ENCODE measurements around the gene LRRC37A3.
"Not testable (repeated sequence)": the region's sequence is repeated elsewhere in the genome, so short reads cannot be mapped to it uniquely, and the experiment has no call there.

Gene LRRC37A3

GRCh38 chr17:64919289-64920025 is at the start of gene LRRC37A3:
LRRC37A3 (minus strand) TSS chr17:64919478; CDS start chr17:64897257, 22,221 bp downstream.
- DNase-seq (ENCODE audit: low read depth in 1 of 2, low spot score in 1 of 2) = peak; percentile 84 to 97
- in situ Hi-C loops (cut with HindIII; ENCODE audit: low pct_unique_long_range_greater_than_20kb, low sequenced_read_pairs) = not testable (repeated sequence)

- peak in 1 of 2 experiments; percentile 81 for DNase-seq (ENCODE audit: low read depth in 1 of 2, low spot score in 1 of 2)
- in situ Hi-C loops (cut with HindIII; ENCODE audit: low pct_unique_long_range_greater_than_20kb, low sequenced_read_pairs) = not testable (repeated sequence)
These were observed 46.6 kb upstream of the LRRC37A3 start for GRCh38 chr17:64965873-64966287.

- DNase-seq (ENCODE audit: low read depth in 1 of 2, low spot score in 1 of 2) = peak in 1 of 2 experiments; percentile 36
- in situ Hi-C loops (cut with HindIII; ENCODE audit: low pct_unique_long_range_greater_than_20kb, low sequenced_read_pairs) = not testable (repeated sequence)
These were observed 46.1 kb upstream of the LRRC37A3 start for GRCh38 chr17:64965256-64965872.

GRCh38 chr17:64964796-64965195 is 45.5 kb upstream of the LRRC37A3 start:
- in situ Hi-C loops (cut with HindIII; ENCODE audit: low pct_unique_long_range_greater_than_20kb, low sequenced_read_pairs) = no loop called here
- TF ChIP-seq JUND (IDR thresholded peaks at IDR 0.05; ENCODE audit: low read depth) = no peak
- no peak for DNase-seq (ENCODE audit: low read depth in 1 of 2, low spot score in 1 of 2)

GRCh38 chr17:64963814-64964213 is 44.5 kb upstream of the LRRC37A3 start:
- in situ Hi-C loops (cut with HindIII; ENCODE audit: low pct_unique_long_range_greater_than_20kb, low sequenced_read_pairs) = not testable (repeated sequence)
- DNase-seq (ENCODE audit: low read depth in 1 of 2, low spot score in 1 of 2) = peak in 1 of 2 experiments; percentile 56

- in situ Hi-C loops (cut with HindIII; ENCODE audit: low pct_unique_long_range_greater_than_20kb, low sequenced_read_pairs) = not testable (repeated sequence)
- DNase-seq (ENCODE audit: low read depth in 1 of 2, low spot score in 1 of 2) = peak in 1 of 2 experiments; percentile 84
These were observed 42.5 kb upstream of the LRRC37A3 start for GRCh38 chr17:64961563-64962378.

GRCh38 chr17:64951877-64952276 is 32.6 kb upstream of the LRRC37A3 start:
- no peak for TF ChIP-seq JUND (IDR thresholded peaks at IDR 0.05; ENCODE audit: low read depth)
- DNase-seq (ENCODE audit: low read depth in 1 of 2, low spot score in 1 of 2) = no peak
- in situ Hi-C loops (cut with HindIII; ENCODE audit: low pct_unique_long_range_greater_than_20kb, low sequenced_read_pairs) = no loop called here

- in situ Hi-C loops (cut with HindIII; ENCODE audit: low pct_unique_long_range_greater_than_20kb, low sequenced_read_pairs) = no loop called here
- TF ChIP-seq JUND (IDR thresholded peaks at IDR 0.05; ENCODE audit: low read depth) = no peak
- no peak for DNase-seq (ENCODE audit: low read depth in 1 of 2, low spot score in 1 of 2)
These were observed 31.6 kb upstream of the LRRC37A3 start for GRCh38 chr17:64950871-64951270.

- in situ Hi-C loops (cut with HindIII; ENCODE audit: low pct_unique_long_range_greater_than_20kb, low sequenced_read_pairs) = no loop called here
- no peak for DNase-seq (ENCODE audit: low read depth in 1 of 2, low spot score in 1 of 2)
- TF ChIP-seq JUND (IDR thresholded peaks at IDR 0.05; ENCODE audit: low read depth) = no peak
These were observed 27.9 kb upstream of the LRRC37A3 start for GRCh38 chr17:64947152-64947551.

GRCh38 chr17:64941761-64942160 is 22.5 kb upstream of the LRRC37A3 start:
- DNase-seq (ENCODE audit: low read depth in 1 of 2, low spot score in 1 of 2) = peak; percentile 44 to 75
- in situ Hi-C loops (cut with HindIII; ENCODE audit: low pct_unique_long_range_greater_than_20kb, low sequenced_read_pairs) = no loop called here
- TF ChIP-seq JUND (IDR thresholded peaks at IDR 0.05; ENCODE audit: low read depth) = no peak

- DNase-seq (ENCODE audit: low read depth in 1 of 2, low spot score in 1 of 2) = no peak
- in situ Hi-C loops (cut with HindIII; ENCODE audit: low pct_unique_long_range_greater_than_20kb, low sequenced_read_pairs) = no loop called here
- TF ChIP-seq JUND (IDR thresholded peaks at IDR 0.05; ENCODE audit: low read depth) = no peak
These were observed 21.8 kb upstream of the LRRC37A3 start for GRCh38 chr17:64941045-64941444.

GRCh38 chr17:64940055-64940454 is 20.8 kb upstream of the LRRC37A3 start:
- in situ Hi-C loops (cut with HindIII; ENCODE audit: low pct_unique_long_range_greater_than_20kb, low sequenced_read_pairs) = no loop called here
- TF ChIP-seq JUND (IDR thresholded peaks at IDR 0.05; ENCODE audit: low read depth) = no peak
- DNase-seq (ENCODE audit: low read depth in 1 of 2, low spot score in 1 of 2) = peak; percentile 43 to 68

- peak in 1 of 2 experiments; percentile 34 for DNase-seq (ENCODE audit: low read depth in 1 of 2, low spot score in 1 of 2)
- in situ Hi-C loops (cut with HindIII; ENCODE audit: low pct_unique_long_range_greater_than_20kb, low sequenced_read_pairs) = no loop called here
- no peak for TF ChIP-seq JUND (IDR thresholded peaks at IDR 0.05; ENCODE audit: low read depth)
These were observed 19.7 kb upstream of the LRRC37A3 start for GRCh38 chr17:64938925-64939474.
